ENCODE results near the gene F8. TPM values are rescaled to one million over a fixed set of nuclear protein-coding genes. Genes with fewer than 3 reads are reported as not detected.
"Not testable (repeated sequence)": the region's sequence is repeated elsewhere in the genome, so short reads cannot be mapped to it uniquely, and the experiment has no call there.

F8 gene
- total RNA-seq, 1 donor from 2014 or later, result 8.9 TPM

DNA sequence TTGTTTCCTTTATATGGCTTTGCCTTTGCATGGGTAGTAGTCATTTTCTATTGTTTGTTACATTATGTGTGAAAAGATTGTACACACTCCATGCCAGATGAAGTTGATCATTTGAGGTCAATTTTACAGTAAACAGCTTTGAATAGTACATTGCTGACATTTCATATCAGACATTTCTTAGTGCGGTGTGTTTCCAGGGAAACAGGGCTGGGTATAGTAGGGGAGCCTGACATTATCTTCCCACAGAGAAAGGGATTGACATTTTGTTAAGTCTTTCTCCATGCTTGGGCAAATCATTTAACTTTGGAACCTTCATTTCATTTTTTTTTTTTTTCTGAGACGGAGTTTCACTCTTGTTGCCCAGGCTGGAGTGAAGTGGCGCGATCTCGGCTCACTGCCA lies 9.1 kb upstream of the F8 start:
- no peak for DNase-seq (ENCODE audit: low read depth in 2 of 2)

DNA sequence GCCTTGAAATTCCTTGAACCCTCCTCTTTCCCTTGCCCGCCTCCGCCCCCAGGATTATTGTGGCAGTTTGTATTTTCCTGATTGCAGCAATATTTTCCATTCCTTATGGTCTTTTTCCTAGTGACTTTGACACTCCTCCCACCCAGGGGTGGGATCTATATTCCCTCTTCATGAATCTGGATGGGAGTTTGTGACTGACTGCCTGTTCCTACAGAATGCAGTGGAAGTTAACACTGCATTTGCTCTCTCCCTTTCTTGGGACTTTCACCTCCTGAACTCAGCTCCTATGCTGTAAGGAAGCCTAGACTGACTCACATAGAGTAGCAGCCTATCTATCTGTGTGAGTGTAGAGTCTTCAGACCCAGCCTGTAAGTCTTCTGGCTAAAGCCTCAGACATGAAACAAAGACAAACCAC lies 6.4 kb upstream of the F8 start:
- peak in 1 of 2 donors; percentile 5 for DNase-seq (ENCODE audit: low read depth in 2 of 2)

DNA sequence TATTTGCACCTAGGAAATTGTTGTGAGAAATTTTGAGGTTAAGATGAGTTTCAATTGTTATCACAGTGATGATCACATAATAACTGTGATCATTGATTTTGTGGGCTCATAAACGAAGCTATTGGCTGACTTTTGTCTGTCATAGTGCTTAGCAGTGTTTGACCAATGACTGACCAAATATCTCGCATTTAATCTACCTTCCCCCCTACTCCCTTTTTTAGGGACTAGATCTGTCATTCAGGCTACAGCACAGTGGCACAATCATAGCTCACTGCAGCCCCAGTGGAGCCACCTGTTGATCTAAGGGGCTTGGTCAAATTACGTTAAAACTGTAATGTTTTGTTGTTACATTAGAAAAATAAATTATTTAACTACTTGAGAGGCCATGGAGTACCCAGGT lies 5.6 kb upstream of the F8 start:
- DNase-seq (ENCODE audit: low read depth in 2 of 2), result peak in 1 of 2 donors; percentile 4

DNA sequence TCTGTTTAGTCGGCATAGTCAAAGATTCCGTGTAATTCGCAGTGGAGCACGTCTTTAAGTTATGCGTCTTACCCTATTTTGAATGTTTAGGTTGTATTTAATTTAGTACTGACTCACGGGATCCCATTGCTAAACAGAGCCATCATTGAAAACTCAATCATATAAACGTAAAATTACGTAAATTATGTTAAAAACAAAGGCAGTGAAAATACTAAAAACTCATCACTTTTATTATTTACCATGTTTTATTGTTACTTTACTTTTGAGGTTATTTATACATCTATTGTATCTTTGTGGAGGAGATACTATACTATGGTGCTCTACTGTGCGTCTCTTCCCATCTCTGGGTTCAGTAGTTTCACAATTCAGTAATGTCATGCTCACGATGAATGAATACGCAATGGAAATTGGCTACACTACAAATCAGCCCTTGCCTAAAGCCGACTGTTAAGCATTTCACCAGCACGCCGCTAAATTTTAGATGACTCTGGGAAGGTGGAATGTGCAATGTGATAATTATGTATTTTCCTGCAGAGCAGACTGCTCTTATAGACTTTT lies 5.1 kb upstream of the F8 start:
- peak; percentile 57 to 86 for DNase-seq (ENCODE audit: low read depth in 2 of 2)

DNA sequence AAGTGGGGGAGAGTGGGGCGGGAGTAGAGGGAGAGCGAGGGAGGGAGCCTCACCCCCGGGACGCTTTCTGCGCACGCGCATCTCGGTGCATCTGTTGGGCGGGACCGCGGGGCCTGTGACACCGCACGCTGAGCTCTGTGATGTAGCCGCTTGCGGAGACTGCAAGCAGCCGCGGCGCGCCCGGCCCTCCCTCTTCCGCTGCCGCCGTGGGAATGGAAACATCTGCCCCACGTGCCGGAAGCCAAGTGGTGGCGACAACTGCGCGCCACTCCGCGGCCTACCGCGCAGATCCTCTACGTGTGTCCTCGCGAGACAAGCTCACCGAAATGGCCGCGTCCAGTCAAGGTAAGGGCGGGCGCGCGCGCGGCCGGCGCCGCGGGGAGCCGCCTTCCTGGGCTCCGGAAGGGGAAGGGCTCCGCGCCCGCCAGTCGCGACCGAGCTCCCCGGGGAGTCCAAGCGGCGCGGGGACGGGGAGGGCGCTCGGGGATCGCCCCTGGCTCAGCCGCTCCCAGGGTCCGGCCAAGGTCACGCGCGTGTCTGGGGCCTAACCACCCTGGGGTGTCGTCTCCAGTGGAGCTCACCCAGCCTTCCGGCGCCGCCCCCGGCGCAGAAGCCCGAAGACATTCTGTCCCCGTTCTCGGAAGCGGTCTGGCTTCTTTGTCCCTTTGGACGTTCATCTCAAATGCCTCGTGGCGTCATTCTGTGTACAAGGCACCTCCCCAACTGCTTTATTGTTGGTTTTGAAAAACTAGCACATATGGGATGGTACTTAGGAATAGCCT lies 4.4 kb upstream of the F8 start, which contains the start of gene FUNDC2:
Gene FUNDC2, plus strand, starts transcription at position 118 of the 782 bp plus-strand sequence. Its CDS starts 95 bp downstream, at position 213.
- peak; percentile 91 to 95 for DNase-seq (ENCODE audit: low read depth in 2 of 2)

DNA sequence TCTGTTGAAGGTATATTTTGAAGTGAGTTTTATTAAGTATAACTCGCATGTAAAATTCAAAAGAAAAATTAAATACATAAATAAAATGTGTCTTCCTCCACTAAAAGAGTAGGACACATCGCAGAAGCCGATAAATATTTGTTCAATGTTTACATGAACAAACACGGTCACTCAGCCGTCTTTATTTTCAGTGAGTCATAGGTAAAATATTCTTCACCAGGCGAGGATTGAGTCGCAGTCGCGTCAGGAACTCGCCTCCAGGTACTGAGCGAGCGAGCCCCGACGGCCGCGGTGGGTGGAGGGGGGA lies 3.9 kb upstream of the F8 start:
- DNase-seq (ENCODE audit: low read depth in 2 of 2), result no peak

DNA sequence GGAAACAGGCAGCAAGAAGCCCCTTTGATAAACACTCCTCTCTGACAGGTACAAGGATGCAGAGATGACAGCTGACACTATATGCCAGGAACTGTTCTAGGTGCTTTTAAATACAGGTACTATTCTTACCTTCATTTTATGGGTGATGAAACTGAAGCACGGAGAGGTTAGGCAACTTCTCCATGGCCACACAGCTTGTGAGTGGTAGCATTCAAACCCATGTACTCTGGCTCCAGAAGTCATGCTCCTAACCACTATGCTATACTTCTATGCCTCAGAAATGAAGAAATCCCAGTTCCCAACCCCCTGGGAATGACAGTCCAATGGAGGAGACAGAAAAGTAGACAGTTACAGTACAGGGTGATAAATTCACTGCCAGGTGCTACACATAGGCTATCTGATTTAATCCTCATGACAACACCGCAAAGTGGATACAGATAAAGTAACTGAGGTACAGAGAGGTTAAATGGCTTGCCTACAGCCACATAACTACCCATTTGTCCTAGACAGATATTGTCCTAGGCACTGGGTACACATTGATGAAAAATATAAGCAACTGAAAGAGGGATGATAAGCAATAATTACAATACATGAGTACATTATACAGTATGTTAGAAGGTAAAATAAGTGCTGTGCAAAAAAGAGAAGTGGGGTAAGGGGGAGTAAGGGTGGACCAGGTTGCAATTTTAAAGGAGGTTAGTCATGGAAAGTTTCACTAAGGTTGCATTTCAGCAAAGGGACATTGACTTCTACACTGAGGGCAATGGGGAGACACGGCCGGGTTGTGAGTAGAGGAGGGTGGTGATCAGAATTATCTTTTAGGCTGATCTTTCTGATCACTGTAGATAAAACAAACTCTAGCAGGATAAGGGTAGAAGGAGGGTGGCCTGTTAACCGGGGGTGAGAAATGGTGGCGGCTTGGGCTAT lies 1.6 kb upstream of the F8 start:
- no peak for DNase-seq (ENCODE audit: low read depth in 2 of 2)

DNA sequence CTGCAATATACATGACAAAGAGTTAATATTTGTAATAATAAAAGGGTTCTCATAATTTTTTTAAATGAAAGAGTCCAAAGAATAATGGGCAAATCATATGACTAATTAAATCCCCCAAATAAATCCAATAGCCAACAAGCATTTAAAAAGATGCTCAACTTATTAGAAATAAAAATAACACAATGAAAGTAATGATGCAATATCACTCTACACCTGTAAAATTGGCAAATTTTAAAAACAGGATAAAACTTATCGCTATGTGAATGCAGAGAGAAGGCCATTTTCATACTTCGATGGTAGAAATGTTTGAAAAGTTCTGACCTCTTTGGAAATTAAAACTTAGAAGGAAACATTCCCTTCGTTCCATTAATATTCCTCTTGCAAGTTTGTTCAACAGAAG lies 1.9 kb downstream of the F8 start:
- DNase-seq (ENCODE audit: low read depth in 2 of 2), result no peak

DNA sequence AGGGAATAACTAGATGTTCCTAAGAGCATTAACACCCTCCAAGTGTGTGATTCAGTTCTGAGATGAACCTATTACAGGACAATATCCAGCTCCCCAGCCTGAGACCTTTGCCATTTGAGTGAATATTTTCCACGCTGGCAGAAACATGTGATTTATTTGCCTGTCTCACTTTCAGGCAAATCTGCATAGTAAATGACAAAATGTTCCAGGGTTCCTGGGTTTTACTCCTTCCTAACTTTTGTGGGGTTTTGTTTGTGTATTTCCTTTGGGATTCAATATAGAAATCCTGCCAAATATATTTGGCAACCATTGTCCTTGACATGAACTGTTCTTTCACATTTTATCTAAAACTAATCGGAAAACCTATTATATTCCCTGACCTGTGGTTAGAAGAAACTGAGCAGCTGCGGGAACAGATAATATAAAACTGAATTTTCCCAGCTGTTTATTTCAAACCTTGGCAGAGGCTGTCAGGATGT lies 12.5 kb downstream of the F8 start:
- DNase-seq (ENCODE audit: low read depth in 2 of 2), result peak; percentile 83 to 90

DNA sequence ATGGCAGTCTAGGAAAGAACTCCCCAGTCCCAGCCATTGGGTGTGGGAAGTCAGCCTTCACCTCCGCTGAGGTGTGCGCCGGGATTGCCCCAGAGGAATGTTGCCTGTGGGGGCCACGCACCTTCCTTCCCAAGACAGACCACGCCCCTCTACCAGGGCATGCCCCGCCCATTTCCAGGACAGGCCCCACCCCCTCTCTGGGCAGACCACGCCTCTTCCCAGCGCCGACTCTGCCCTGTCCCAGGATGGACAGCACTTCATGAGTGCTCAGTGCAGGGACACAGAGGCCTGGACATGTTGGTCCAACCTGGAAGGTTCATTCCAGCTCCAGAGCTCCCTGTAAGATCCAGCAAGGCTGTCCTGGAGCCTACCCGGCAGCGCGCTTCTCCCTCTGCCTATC lies 13.9 kb downstream of the F8 start:
- not testable (repeated sequence) for DNase-seq (ENCODE audit: low read depth in 2 of 2)

DNA sequence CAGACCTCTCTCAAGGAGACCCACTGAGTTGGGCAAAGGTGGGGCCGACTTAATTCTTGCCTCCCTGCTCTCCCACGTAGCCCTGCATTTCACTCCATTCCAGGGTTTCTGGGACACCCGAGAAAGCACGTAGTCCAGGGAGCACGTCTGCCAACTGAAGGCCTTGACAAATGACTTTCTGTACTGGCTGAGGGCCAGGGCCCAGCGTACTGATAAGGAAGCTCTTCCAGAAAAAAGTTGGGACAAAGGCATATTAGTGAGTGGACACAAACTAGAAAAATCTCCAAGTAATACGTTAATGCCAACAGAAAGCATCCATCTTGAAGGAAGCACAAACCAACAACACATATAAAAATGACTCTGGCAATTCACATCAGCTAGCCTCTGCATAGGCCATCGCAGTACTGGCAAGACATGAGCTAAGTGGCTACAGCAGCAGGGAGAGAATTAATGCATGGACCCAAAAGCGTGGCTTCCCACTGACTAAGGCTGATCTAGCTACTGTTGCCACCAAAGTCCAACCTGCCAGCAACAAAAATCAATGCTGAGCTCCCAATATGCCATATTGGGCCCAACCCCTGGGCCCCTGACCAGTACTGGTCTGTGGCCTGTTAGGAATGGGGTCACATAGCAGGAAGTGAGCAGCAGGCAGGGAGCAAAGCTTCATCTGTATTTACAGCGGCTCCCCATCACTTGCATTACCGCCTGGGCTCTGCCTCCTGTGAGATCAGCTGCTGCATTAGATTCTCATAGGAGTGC lies 15.4 kb downstream of the F8 start:
- not testable (repeated sequence) for DNase-seq (ENCODE audit: low read depth in 2 of 2)

DNA sequence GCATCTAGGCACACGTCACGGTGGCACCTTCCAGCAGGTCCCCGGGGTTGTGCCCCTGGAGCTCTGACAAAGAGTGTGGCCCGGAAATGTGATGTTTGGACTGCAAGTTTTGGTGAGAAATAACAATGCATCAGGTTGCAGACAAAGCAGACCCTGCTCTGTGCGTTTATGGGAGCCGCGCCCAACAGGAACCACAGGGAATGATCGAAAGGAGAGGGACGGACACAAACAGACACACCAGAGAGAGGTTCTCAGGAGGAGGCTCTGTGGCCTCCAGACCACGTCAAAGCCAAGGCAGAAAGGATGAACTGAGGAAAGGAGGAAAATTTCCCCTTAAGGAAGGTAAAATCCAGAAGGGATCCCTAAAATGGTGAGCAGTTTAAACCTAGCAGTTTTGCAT lies 16.1 kb downstream of the F8 start:
- not testable (repeated sequence) for DNase-seq (ENCODE audit: low read depth in 2 of 2)

DNA sequence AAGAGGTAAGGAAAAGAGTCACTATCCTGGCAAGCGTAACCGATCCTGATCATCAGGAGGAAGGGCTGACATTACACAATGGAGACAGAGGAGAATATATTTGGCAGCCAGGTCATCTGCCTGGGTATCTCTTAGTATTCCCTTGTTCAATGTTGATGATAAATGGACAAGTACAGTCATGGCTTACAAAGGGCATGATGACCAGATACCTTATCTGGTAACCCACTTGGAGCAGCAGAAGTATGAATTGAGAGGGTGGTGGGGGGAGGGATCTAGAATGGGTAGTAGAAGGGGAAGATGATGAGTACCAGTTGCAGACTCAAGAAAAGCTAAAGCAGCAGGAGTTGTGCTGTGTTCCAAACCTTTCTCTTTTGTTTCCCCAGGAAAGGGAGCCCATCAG lies 17.3 kb downstream of the F8 start:
- no peak for DNase-seq (ENCODE audit: low read depth in 2 of 2)

DNA sequence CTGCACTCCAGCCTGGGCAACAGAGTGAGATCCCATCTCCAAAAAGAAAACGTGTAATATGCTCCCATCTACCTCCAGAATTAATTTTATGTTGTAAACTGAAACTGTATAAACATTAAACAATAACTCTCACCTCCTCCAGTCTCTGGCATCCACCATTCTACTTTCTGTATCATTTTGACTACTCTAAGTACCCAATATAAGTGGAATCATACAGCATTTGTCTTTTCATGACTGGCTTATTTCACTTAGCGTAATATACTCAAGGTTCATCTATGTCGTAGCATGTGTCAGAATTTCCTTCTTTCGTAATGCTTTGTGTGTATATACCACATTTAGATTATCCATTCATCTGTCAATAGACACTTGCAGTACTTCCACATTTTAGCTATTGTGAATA lies 20.6 kb downstream of the F8 start:
- no peak for DNase-seq (ENCODE audit: low read depth in 2 of 2)

DNA sequence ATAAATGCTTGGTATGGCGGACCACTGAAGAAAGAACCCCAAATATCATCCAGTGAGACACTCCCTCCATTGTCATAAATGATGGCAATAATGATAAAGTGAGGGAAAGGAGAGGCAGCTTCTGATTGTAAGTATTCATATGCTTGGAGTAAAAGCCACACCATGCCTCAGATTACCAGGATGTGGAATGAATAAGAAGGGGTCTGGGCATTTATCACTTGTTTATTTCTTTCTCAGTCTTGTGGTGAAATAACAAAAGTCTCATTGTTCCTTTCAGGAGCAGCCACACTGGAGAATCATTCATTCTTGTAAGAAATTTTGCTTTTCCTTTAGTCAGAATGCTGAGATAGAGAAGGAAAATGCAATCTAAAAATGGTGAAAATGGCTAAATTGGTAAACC lies 21.7 kb downstream of the F8 start:
- no peak for DNase-seq (ENCODE audit: low read depth in 2 of 2)

DNA sequence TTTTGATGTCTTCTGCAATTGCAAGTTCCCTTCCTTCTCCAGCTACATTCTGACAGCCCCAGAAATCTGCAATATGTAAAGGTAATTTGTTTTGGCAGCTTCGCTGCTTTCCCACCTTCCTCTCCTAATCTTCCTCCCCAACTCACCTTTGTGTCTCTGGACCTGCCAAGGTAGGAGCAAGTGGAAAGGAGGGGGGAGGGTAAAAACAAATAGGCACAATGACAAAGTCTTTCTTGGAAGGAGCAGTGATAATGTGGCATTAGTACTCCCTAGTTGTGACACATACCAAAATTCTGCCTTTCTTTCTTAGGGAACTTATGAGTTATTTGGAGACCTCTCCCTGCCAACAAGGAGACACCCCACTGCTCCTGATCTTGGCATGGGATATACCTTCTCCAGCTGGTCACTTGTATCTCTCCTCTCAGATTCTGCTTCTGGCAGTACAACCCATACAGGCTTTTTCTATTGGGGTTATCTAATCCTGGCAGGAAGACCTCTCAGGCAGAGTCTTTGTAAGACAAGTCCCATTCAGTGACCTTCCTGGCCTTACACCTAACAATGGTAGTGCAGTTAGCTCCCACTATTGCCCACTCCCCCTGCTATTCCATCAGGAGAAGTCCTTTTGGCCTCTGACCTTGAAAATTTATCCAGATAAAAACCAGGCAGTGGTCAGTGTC lies 24.2 kb downstream of the F8 start:
- no peak for DNase-seq (ENCODE audit: low read depth in 2 of 2)

DNA sequence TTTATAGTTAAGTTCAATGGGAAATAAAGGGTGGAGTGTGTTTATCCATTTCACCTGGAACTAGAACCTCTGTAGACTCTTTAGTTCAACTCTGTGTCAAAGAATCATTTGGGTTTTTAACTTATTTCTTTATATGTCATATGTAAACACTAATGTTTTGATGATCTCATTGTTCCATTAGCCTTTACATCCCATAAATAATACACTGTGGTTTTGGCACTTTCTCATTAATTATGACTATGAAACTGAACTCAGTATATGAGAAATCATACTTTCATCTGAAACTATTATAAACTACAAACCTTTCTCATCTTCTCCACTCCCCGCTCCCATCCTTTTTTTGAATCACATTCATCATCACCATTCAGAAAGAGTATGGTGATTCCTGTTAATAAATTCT lies 31.0 kb downstream of the F8 start:
- no peak for DNase-seq (ENCODE audit: low read depth in 2 of 2)

DNA sequence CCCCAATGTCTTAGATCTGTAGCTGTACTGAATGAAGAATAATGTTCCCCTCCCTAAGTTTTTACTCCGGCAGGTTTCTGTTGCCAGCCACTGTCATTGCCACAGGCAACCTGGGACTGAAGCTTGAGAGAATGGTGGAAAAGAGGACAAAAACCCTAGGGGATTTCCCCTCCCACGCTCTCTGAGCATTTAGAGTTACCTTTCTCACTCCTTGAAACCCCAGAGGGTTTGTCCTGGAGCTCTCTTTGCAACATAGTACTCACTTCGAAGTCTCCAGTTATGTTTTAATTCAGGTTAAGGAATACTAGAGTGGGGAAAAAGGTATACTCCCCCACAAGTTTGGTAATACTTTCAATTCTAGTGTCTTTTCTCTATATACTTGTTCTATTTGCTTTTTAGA lies 31.5 kb downstream of the F8 start:
- DNase-seq (ENCODE audit: low read depth in 2 of 2), result no peak

DNA sequence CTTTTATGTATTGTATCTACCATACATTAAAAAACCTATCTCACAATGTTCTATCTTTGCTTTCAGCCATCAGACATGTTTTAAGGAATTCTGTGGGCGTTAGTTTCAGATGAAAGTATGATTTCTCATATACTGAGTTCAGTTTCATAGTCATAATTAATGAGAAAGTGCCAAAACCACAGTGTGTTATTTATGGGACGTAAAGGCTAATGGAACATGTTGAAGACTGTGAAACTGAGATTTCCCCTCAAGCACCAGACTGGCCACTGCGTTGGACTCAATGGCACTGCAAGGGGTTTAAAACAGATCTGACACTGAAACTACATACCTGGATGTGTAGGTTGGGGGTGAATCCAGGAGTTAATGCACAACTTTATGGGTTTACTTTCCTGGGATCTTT lies 32.0 kb downstream of the F8 start:
- DNase-seq (ENCODE audit: low read depth in 2 of 2), result no peak

DNA sequence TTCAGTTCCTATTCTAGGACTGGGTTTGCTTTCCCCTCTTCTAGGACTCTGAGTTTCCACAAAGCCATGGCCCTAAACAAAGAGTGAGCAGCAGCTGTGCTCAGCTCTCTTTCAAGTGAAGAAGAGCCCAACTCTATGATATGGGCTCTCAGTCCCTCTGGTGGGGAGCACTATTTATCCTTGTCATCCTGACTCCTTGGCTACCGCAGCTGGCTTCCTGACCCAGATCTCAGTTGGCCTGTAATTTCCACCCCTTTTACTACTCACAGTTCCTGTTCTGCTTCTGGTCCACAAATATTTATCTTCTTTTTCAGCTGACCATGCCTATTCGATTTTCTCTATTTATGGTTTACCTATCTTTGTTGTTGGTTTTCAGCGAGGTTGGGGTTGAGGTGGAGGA lies 33.8 kb downstream of the F8 start:
- no peak for DNase-seq (ENCODE audit: low read depth in 2 of 2)

DNA sequence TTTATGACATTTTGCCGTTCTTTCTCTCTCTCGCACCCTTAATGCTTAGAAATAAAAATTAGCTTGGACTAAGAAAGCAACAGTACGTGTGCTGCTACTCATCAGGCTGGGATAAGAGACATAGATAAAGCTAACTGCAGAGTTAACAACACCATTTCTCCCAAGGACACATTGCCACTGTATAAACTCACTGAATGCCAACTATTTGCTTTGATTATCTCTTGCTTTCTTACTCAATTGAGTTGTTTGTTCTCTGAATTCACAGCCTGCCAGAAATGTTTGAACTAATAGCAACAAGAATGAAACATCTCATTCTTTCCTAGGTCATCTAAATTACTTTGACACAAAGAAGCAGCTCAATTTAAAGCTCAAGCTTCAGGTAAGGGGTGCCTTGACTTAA lies 34.6 kb downstream of the F8 start:
- no peak for DNase-seq (ENCODE audit: low read depth in 2 of 2)

Data from dermis microvascular lymphatic vessel endothelial cell (primary cell).